ENCODE data around the gene GALE.
A peak's percentile ranks its signal among the peaks of the same experiment; 100 is the strongest.

Gene GALE

GRCh38 chr1:23825076-23825761 is 24.7 kb upstream of the GALE start, which contains the start of gene HMGCL:
HMGCL (minus strand) TSS chr1:23825429; CDS start chr1:23825415, 14 bp downstream.
- H3K4me1 ChIP-seq, result peaks cover 4% of the 10 kb centered on the region; the same call in 1 of the 2 replicates
- H3K27me3 ChIP-seq (ENCODE audit: low read depth), result no peaks in the 10 kb centered on the region
- H3K36me3 ChIP-seq (replicated peaks), result no peaks in the 10 kb centered on the region
- DNase-seq (ENCODE audit: low spot score in 2 of 2), result peak; percentile 80 to 95
- H3K4me3 ChIP-seq, result peak within 1 kb of the TSS; percentile 92
- no peaks in the 10 kb centered on the region for H3K9me3 ChIP-seq
- in situ Hi-C loops (cut with MboI; ENCODE audit: low sequenced_read_pairs), result no loop called here

- Histone ChIP-seq H3K36me3 (replicated peaks) (no peaks in the 10 kb centered on the region), H3K4me1 (peaks cover 4% of the 10 kb centered on the region; the same call in 1 of the 2 replicates), H3K4me3 (peak overlapping the region; percentile 92), H3K9me3 (no peaks in the 10 kb centered on the region), H3K27me3 (ENCODE audit: low read depth) (no peaks in the 10 kb centered on the region)
- in situ Hi-C loops (cut with MboI; ENCODE audit: low sequenced_read_pairs), result no loop called here
- no peak for DNase-seq (ENCODE audit: low spot score in 2 of 2)
Observed at GRCh38 chr1:23824711-23825075, 24.1 kb upstream of the GALE start.

DNA sequence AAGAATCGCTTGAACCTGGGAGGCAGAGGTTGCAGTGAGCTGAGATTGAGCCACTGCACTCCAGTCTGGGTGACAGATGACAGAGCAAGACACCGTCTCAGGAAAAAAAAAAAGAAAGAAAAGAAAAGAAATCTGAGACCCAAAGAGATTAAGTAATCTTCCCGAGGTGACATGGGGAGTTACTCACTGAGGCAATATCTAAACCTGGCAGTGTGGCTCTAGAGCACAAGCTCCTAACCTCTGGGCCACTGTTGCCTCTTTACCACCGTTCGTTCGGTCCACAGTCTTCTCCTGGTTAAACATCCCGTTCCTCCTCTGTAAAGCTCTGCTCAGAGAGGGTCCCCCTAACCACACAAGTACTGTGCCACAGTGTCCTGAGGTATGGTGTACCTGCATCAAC is 23.2 kb upstream of the GALE start:
- Histone ChIP-seq H3K4me1 (peaks cover 4% of the 10 kb centered on the region; the same call in 1 of the 2 replicates), H3K36me3 (replicated peaks) (no peaks in the 10 kb centered on the region; the same call in 1 of the 2 replicates), H3K4me3 (no peak overlapping the region), H3K27me3 (ENCODE audit: low read depth) (no peaks in the 10 kb centered on the region), H3K9me3 (no peaks in the 10 kb centered on the region)
- in situ Hi-C loops (cut with MboI; ENCODE audit: low sequenced_read_pairs), result no loop called here
- DNase-seq (ENCODE audit: low spot score in 2 of 2), result no peak

DNA sequence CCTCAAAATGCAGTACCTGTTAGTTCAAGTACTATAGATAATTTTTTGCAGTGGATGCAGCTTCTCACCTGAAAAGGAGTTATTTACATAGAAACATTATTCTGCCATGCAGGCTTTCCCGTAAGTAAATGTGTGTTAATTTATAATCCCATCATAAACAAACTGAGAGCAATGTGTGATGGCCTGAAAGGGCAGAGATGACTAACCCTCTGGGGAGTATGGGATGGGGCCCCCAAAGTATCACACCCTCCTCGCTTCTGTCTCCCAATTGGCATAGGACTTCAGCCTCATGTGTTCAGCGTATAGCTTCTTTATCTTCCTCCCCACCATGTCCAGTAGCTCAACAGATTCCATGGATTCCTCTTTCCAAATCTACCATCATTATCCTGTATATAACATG is 17.1 kb upstream of the GALE start:
- in situ Hi-C loops (cut with MboI; ENCODE audit: low sequenced_read_pairs), result no loop called here
- peaks cover 27% of the 10 kb centered on the region for H3K36me3 ChIP-seq (replicated peaks)
- H3K4me1 ChIP-seq, result no peaks in the 10 kb centered on the region
- no peaks in the 10 kb centered on the region for H3K27me3 ChIP-seq (ENCODE audit: low read depth)
- no peaks in the 10 kb centered on the region for H3K9me3 ChIP-seq
- no peak for DNase-seq (ENCODE audit: low spot score in 2 of 2)
- no peak overlapping the region for H3K4me3 ChIP-seq

DNA sequence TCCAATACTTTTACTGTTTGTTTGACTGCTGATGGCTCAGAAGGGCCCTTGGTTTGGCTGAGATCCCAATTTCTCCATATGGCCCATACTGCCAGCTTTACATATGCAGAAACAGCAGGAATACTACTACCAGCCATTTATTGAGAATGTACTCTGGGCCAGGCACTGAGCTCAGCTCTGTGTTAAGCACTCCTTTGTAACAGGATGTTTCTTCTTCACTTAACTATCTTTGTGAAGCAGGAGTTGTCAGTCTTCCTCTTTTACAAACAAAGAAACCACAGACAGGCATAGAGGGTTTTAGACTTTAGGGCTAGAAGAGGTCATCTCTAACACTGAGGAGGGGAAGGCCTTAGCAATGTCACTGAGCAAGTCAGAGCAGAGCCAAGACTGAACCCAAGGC is 16.4 kb upstream of the GALE start:
- Histone ChIP-seq H3K9me3 (no peaks in the 10 kb centered on the region), H3K36me3 (replicated peaks) (peaks cover 27% of the 10 kb centered on the region)
- in situ Hi-C loops (cut with MboI; ENCODE audit: low sequenced_read_pairs), result no loop called here

DNA sequence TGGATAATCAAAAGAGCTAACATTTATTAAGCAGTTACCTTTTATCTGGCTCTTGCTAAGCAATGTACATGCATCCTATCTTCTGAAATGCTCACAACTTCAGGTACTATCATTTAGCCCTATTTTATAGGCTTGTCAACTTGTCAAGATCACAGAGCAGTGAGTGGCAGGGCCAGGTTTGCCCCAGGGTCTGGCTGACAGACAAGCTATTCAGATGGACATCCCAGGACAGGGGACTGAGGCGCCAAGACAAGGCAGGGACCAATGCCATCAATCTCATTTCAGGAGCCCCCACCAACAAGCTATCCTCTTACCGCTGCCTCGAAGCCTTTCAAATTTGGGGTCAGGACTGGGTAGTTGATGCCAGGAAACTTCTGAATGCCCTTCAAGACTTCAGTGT is 15.8 kb upstream of the GALE start:
- DNase-seq (ENCODE audit: low spot score in 2 of 2), result no peak
- in situ Hi-C loops (cut with MboI; ENCODE audit: low sequenced_read_pairs), result no loop called here
- Histone ChIP-seq H3K4me1 (no peaks in the 10 kb centered on the region), H3K36me3 (replicated peaks) (peaks cover 27% of the 10 kb centered on the region), H3K27me3 (ENCODE audit: low read depth) (no peaks in the 10 kb centered on the region), H3K4me3 (no peak overlapping the region), H3K9me3 (no peaks in the 10 kb centered on the region)

More for the DNA sequence above, 16.4 kb upstream of the GALE start:
- Histone ChIP-seq H3K4me3 (no peak overlapping the region), H3K4me1 (no peaks in the 10 kb centered on the region), H3K27me3 (ENCODE audit: low read depth) (no peaks in the 10 kb centered on the region)
- DNase-seq (ENCODE audit: low spot score in 2 of 2), result no peak

- Histone ChIP-seq H3K27me3 (ENCODE audit: low read depth) (no peaks in the 10 kb centered on the region), H3K9me3 (no peaks in the 10 kb centered on the region), H3K4me1 (no peaks in the 10 kb centered on the region), H3K4me3 (no peak overlapping the region), H3K36me3 (replicated peaks) (peaks cover 27% of the 10 kb centered on the region)
- DNase-seq (ENCODE audit: low spot score in 2 of 2), result no peak
- in situ Hi-C loops (cut with MboI; ENCODE audit: low sequenced_read_pairs), result no loop called here
Observed at GRCh38 chr1:23814016-23814415, 13.5 kb upstream of the GALE start.

GRCh38 chr1:23810818-23811540 is 10.4 kb upstream of the GALE start:
- Histone ChIP-seq H3K4me3 (no peak overlapping the region), H3K9me3 (no peaks in the 10 kb centered on the region), H3K27me3 (ENCODE audit: low read depth) (no peaks in the 10 kb centered on the region), H3K4me1 (no peaks in the 10 kb centered on the region), H3K36me3 (replicated peaks) (peaks cover 12% of the 10 kb centered on the region)
- in situ Hi-C loops (cut with MboI; ENCODE audit: low sequenced_read_pairs), result no loop called here
- DNase-seq (ENCODE audit: low spot score in 2 of 2), result peak; percentile 52 to 73

GRCh38 chr1:23809751-23810171 is 9.2 kb upstream of the GALE start:
- H3K36me3 ChIP-seq (replicated peaks), result peaks cover 11% of the 10 kb centered on the region
- no peaks in the 10 kb centered on the region for H3K27me3 ChIP-seq (ENCODE audit: low read depth)
- H3K4me3 ChIP-seq, result no peak overlapping the region
- in situ Hi-C loops (cut with MboI; ENCODE audit: low sequenced_read_pairs), result no loop called here
- no peaks in the 10 kb centered on the region for H3K9me3 ChIP-seq
- H3K4me1 ChIP-seq, result no peaks in the 10 kb centered on the region
- peak; percentile 69 to 88 for DNase-seq (ENCODE audit: low spot score in 2 of 2)

DNA sequence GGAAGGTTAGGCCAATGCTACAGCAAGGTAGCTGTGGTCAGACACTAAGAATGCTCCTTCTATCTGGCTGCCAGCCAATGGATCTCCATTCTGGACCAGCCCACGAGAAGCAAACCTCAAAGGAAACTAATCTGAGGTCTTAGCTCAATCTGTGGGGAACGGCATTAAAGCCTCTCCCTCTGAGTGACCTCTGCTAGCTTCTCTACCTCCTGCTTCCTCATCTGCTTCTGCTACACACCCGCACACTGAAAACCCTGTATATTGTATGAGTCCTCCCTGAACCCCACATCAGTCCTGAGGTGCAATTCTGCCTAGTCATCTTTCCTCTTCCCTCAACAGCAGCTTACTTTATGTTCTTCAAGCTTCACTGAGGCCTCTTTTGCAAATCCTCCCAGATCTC is 6.9 kb upstream of the GALE start:
- DNase-seq (ENCODE audit: low spot score in 2 of 2), result no peak
- H3K9me3 ChIP-seq, result no peaks in the 10 kb centered on the region
- in situ Hi-C loops (cut with MboI; ENCODE audit: low sequenced_read_pairs), result no loop called here
- H3K4me1 ChIP-seq, result no peaks in the 10 kb centered on the region
- no peak overlapping the region for H3K4me3 ChIP-seq
- no peaks in the 10 kb centered on the region for H3K27me3 ChIP-seq (ENCODE audit: low read depth)
- no peaks in the 10 kb centered on the region; the same call in 1 of the 2 replicates for H3K36me3 ChIP-seq (replicated peaks)

- Histone ChIP-seq H3K27me3 (ENCODE audit: low read depth) (no peaks in the 10 kb centered on the region), H3K4me1 (peaks cover 2% of the 10 kb centered on the region; the same call in 1 of the 2 replicates), H3K36me3 (replicated peaks) (no peaks in the 10 kb centered on the region), H3K9me3 (no peaks in the 10 kb centered on the region), H3K4me3 (no peak overlapping the region)
- DNase-seq (ENCODE audit: low spot score in 2 of 2), result no peak
- in situ Hi-C loops (cut with MboI; ENCODE audit: low sequenced_read_pairs), result no loop called here
Observed at GRCh38 chr1:23806280-23806679, 5.7 kb upstream of the GALE start.

GRCh38 chr1:23805025-23805424 is 4.5 kb upstream of the GALE start:
- Histone ChIP-seq H3K36me3 (replicated peaks) (no peaks in the 10 kb centered on the region), H3K9me3 (no peaks in the 10 kb centered on the region), H3K27me3 (ENCODE audit: low read depth) (no peaks in the 10 kb centered on the region), H3K4me3 (no peak overlapping the region), H3K4me1 (peaks cover 2% of the 10 kb centered on the region; the same call in 1 of the 2 replicates)
- no peak for DNase-seq (ENCODE audit: low spot score in 2 of 2)
- in situ Hi-C loops (cut with MboI; ENCODE audit: low sequenced_read_pairs), result no loop called here

- in situ Hi-C loops (cut with MboI; ENCODE audit: low sequenced_read_pairs), result no loop called here
- Histone ChIP-seq H3K9me3 (no peaks in the 10 kb centered on the region), H3K4me1 (peaks cover 6% of the 10 kb centered on the region; the same call in 1 of the 2 replicates), H3K27me3 (ENCODE audit: low read depth) (no peaks in the 10 kb centered on the region), H3K4me3 (no peak overlapping the region), H3K36me3 (replicated peaks) (no peaks in the 10 kb centered on the region)
- no peak for DNase-seq (ENCODE audit: low spot score in 2 of 2)
Observed at GRCh38 chr1:23804183-23804835, 3.8 kb upstream of the GALE start.

- no peaks in the 10 kb centered on the region for H3K9me3 ChIP-seq
- no peaks in the 10 kb centered on the region for H3K27me3 ChIP-seq (ENCODE audit: low read depth)
- DNase-seq (ENCODE audit: low spot score in 2 of 2), result no peak
- H3K4me1 ChIP-seq, result peaks cover 8% of the 10 kb centered on the region; the same call in 1 of the 2 replicates
- in situ Hi-C loops (cut with MboI; ENCODE audit: low sequenced_read_pairs), result no loop called here
- no peak overlapping the region for H3K4me3 ChIP-seq
- no peaks in the 10 kb centered on the region; the same call in 1 of the 2 replicates for H3K36me3 ChIP-seq (replicated peaks)
Observed at GRCh38 chr1:23803674-23804073, 3.1 kb upstream of the GALE start.
